Fibroblast of villous mesenchyme (primary cell): Measurements from ENCODE around the gene PRUNE2. TPM values are rescaled to one million over a fixed set of nuclear protein-coding genes. Genes with fewer than 3 reads are reported as not detected.

Experiments used
- DNase-seq: peaks from one replicate; pipeline ENCODE4 v3.0.0-alpha.2; 2010; ENCODE audit warnings: low read depth
- H3K4me3 ChIP-seq: 2 replicates; pipeline ENCODE4 v1.5.1; 2011; ENCODE audit warnings: low read depth, mild to moderate bottlenecking, low read length
- CTCF ChIP-seq: IDR thresholded peaks from 2 replicates; pipeline ENCODE4 v1.5.1; 2012; ENCODE audit warnings: low read depth, mild to moderate bottlenecking, low read length; ENCODE audit not compliant: insufficient read depth
- total RNA-seq: library from RNA; depleted of rRNA; stranded (reverse); fragments of >200 nt; gene quantifications from 2 replicates; pipeline ENCODE4 v1.2.3, GENCODE V29; 2012

PRUNE2 gene
- total RNA-seq, 1 donor: 14.2 TPM

- H3K4me3 ChIP-seq: no peak overlapping the region
- no peak for TF ChIP-seq CTCF
- DNase-seq: no peak
Observed at GRCh38 chr9:76730801-76731200, 175.1 kb downstream of the PRUNE2 start.

DNA sequence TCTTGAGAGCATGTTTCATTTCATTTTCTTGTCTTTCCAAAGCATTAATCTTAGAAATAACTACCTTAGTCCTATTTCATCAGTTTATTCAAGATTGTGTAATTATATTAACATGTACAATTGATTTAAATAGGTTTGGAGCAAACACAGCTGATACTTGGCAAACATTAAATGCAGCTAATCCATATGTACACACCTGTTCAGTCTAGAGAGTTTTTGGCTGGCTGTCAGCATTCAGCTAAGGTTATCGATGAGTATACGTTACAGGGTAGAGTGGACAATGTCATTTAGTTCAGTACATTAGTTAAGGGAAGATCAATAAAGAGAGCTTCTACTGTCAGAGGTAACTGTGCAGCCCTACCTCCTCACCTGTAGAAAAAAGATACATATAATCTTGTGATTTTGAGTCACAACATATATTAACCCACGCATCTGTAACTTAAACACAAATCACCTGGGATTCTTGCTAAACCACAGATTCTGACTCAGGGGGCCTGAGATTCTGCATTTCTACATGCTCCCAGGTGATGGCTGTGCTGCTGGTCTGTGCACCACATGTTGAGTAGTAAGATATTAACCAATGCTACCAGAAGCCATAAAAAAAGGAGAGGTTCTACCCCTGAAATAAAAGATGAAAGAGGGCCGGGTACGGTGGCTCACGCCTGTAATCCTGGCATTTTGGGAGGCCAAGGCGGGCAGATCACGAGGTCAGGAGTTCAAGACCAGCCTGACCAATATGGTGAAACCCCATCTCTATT lies 175.8 kb downstream of the PRUNE2 start:
- no peak for TF ChIP-seq CTCF
- no peak overlapping the region for H3K4me3 ChIP-seq
- no peak for DNase-seq

DNA sequence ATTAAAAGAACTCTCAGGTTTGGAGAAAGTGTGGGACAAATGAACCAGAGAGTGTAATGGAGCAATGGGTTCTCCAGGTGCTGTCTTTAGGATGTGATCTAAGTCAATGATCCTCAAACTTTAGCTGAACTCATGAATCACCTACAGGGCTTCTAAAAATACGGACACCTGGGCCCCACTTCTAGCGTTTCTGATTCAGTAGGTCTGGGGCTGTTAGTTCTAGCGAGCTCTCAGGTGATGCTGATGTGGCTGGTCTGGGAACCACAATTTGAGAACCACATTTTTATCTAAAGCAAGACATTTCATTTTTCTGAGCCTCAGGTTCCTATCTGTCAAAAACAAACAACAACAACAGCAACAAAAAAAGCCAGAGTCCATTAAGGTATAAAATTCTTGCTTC lies 176.8 kb downstream of the PRUNE2 start:
- no peak overlapping the region for H3K4me3 ChIP-seq
- DNase-seq: no peak
- TF ChIP-seq CTCF: no peak

DNA sequence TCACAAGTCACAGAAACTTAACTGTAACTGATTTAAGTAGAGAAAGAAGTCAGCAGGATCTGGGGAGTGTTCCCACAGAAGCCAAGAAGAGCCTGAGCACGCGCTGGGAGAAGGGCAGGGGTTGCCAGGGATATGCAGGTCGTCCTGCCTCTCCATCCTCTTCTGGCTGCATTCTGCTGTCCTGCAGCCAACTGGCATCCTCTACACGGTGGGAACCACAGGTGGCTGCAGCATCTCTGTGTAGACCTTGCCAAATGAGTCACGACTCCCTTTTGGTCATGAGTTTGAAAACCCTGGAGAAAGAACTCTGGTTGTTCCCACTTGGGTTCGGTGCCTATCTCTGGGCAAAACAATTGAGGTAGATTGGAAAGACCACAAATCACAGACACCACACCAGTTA lies 180.0 kb downstream of the PRUNE2 start:
- H3K4me3 ChIP-seq: no peak overlapping the region
- TF ChIP-seq CTCF: no peak
- DNase-seq: no peak

DNA sequence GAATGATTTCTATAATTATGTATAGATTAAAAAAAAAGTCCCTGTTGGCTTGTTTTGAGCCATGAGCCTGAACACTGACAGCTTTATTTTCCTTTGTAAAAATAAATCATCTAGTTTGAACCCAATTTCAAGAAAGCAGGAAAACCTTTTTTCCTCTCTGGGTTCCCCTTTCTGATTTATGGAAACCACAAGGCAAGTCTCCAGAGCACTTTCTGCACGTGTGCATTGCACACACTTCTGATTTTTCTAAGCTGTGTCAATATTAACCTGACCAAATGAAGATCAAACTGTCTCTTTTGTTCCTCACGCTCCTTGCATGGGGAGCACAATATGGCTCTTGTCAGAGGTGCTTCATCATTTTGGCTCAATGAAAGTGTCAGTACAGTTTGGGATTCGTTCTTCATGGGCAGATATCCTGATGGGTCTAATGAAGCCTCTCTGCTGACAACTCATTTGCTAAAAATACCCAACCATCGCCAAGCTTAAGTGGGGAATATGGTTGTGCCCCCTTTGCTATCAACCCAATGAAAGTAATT lies 180.8 kb downstream of the PRUNE2 start:
- DNase-seq: no peak
- TF ChIP-seq CTCF: no peak
- no peak overlapping the region for H3K4me3 ChIP-seq

DNA sequence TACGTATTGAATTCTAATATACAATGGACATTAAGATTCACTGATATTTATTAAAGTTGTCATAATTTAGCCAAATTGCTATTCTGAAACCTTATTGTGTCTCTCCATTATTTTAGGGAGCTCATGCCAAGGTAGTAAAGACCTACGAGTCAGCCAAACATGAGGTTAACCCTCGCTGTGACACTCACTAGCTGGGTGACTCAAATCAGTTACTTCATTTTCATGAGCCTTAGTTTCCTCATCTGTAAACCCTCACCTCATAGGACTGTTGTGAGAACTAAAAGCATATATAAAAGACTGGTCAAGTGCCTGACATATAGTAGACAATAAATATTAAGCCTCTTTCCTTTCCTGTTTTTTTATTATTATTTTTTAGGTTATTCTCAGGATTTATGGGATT lies 185.7 kb downstream of the PRUNE2 start:
- no peak for DNase-seq
- TF ChIP-seq CTCF: no peak
- no peak overlapping the region for H3K4me3 ChIP-seq

- no peak for TF ChIP-seq CTCF
- DNase-seq: no peak
- H3K4me3 ChIP-seq: no peak overlapping the region
Observed at GRCh38 chr9:76718166-76718565, 187.7 kb downstream of the PRUNE2 start.
